ENCODE data around the gene MTG1.

MTG1 gene

DNA sequence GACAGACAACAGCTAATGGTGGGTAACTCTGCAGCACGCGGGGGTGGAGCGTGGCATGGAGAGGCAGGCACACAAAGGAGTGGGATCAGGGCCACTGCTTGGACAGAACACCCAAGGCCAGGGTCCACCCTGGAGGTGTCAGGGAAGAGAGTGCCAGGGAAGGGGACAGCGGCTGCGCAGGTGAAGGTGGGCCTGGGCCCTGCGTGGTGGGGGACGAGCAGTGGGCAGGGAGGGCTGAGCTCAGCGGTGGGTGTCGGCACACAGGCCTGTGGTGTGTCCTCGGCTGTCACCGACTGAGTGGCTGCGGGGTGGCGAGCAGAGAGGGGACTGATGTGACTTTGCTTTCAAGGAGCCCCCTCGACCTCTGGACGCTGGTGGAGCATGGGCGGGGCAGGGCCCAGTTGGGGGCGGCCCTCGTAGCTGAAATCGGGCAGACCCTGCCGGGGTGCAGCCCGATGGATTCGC, 51.3 kb downstream of the MTG1 start:
- Histone ChIP-seq H3K9me3 (ENCODE audit: control insufficient read depth, low read length) (no peaks in the 10 kb centered on the region), H3K36me3 (ENCODE audit: control insufficient read depth, insufficient read depth, low read length) (no peaks in the 10 kb centered on the region), H2AFZ (no peak overlapping the region), H3K27ac (no peak overlapping the region), H3K4me3 (ENCODE audit: low read depth, low read length) (no peak overlapping the region), H3K27me3 (ENCODE audit: control insufficient read depth, insufficient read depth, low read length) (no peaks in the 10 kb centered on the region), H3K79me2 (no peaks in the 10 kb centered on the region), H3K4me1 (no peaks in the 10 kb centered on the region), H3K4me2 (ENCODE audit: low read length) (no peak overlapping the region), H3K9ac (no peak overlapping the region)
- TF ChIP-seq, protein P1, sequence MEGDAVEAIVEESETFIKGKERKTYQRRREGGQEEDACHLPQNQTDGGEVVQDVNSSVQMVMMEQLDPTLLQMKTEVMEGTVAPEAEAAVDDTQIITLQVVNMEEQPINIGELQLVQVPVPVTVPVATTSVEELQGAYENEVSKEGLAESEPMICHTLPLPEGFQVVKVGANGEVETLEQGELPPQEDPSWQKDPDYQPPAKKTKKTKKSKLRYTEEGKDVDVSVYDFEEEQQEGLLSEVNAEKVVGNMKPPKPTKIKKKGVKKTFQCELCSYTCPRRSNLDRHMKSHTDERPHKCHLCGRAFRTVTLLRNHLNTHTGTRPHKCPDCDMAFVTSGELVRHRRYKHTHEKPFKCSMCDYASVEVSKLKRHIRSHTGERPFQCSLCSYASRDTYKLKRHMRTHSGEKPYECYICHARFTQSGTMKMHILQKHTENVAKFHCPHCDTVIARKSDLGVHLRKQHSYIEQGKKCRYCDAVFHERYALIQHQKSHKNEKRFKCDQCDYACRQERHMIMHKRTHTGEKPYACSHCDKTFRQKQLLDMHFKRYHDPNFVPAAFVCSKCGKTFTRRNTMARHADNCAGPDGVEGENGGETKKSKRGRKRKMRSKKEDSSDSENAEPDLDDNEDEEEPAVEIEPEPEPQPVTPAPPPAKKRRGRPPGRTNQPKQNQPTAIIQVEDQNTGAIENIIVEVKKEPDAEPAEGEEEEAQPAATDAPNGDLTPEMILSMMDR (IDR thresholded peaks at IDR 0.05) = no peak

DNA sequence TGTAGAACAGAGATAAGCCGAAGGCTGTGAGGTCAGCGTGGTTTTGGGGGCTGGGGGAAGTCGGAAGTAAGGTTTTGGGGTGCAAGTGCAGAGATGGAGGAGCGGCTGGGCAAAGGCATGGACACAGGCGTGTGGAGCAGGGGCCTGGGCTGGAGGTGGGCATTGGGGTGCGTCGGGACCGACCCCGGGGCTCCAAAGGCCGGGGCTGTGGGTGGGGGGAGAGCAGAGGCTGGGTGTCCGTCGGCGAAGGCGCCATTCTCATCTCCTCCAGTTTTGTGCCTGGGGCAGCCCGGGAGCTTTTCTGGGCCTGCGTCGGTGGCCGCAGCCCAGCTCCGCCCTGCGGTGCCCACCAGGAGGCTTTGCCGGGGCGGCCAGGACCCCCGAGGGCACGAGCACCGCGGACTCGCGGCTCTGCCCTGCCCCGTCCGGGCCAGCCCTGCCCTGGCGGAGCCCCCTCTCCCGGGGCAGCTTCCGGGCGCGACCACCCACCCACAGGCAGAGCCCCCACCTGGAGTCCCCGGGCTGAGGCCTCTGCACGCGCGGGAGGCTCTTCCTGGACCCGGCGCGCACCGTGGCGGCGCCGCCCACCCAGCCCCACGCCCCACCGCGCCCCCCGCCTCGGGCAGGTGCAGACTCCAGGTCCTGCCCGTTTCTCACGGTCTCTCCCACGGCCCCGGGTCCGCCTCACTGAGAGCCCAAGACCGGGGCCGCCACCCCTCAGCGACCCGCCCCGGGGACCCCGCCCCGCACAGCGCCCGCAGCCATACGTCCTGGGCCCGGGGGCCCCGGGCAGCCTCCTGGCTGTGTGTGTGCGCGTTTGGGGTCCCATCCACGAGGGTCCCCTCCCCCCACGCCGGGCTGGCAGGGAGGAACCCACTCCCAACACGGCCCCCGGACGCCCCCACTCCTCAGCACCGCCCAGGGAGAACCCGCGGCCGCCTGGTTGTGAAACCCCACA, 52.1 kb downstream of the MTG1 start:
- Histone ChIP-seq H3K27me3 (ENCODE audit: control insufficient read depth, insufficient read depth, low read length) (no peaks in the 10 kb centered on the region), H3K27ac (no peak overlapping the region), H3K4me3 (ENCODE audit: low read depth, low read length) (no peak overlapping the region), H3K36me3 (ENCODE audit: control insufficient read depth, insufficient read depth, low read length) (no peaks in the 10 kb centered on the region), H3K4me2 (ENCODE audit: low read length) (no peak overlapping the region), H2AFZ (no peak overlapping the region), H3K79me2 (no peaks in the 10 kb centered on the region), H3K9ac (no peak overlapping the region), H3K9me3 (ENCODE audit: control insufficient read depth, low read length) (no peaks in the 10 kb centered on the region), H3K4me1 (no peaks in the 10 kb centered on the region)
- TF ChIP-seq, protein P1 (IDR thresholded peaks at IDR 0.05) = no peak

DNA sequence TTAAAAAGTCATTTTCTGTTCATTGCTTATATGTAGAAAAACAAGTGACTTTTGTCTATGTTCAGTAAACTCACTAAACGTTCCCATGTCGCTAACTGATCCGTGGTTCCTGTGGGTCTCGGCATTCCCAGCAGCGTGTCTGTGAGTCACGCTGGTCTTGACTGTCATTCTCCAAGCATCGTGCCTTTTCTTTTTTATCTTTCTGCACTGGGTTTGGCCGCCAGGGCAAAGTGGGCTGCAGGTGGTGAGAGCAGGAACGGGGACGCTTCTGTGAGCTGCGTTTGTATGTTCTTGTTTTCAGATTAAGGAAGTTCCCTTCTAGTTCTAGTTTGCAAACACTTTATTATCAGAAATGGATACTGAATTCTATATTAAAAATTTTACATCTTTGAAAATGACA, 53.0 kb downstream of the MTG1 start:
- H3K9me3 ChIP-seq (ENCODE audit: control insufficient read depth, low read length) = no peaks in the 10 kb centered on the region
- no peak overlapping the region for H2AFZ ChIP-seq

DNA sequence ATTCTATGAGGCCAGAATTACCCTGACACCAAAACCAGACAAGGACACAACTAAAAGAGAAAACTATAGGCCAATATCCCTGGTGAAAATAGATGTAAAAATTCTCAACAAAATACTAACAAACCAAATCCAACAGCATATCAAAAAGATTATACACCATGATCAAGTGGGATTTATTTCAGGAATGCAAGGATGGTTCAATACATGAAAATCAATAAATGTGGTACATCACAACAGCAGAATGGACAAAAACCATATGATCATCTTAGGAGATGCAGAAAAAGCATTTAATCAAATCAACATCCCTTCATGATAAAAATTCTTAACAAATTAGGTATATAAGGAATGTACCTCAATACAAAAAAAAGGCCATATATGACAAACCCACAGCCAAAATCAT, 54.2 kb downstream of the MTG1 start:
- TF ChIP-seq, protein P1 (IDR thresholded peaks at IDR 0.05) = no peak
- no peaks in the 10 kb centered on the region for H3K79me2 ChIP-seq
- H2AFZ ChIP-seq = no peak overlapping the region

More for the DNA sequence above, 53.0 kb downstream of the MTG1 start:
- Histone ChIP-seq H3K79me2 (no peaks in the 10 kb centered on the region), H3K27ac (no peak overlapping the region), H3K36me3 (ENCODE audit: control insufficient read depth, insufficient read depth, low read length) (no peaks in the 10 kb centered on the region), H3K4me2 (ENCODE audit: low read length) (no peak overlapping the region), H3K9ac (no peak overlapping the region), H3K4me3 (ENCODE audit: low read depth, low read length) (no peak overlapping the region), H3K27me3 (ENCODE audit: control insufficient read depth, insufficient read depth, low read length) (no peaks in the 10 kb centered on the region), H3K4me1 (no peaks in the 10 kb centered on the region)
- TF ChIP-seq, protein P1 (IDR thresholded peaks at IDR 0.05) = no peak

More for the DNA sequence above, 54.2 kb downstream of the MTG1 start:
- no peak overlapping the region for H3K9ac ChIP-seq
- no peaks in the 10 kb centered on the region for H3K9me3 ChIP-seq (ENCODE audit: control insufficient read depth, low read length)
- H3K4me2 ChIP-seq (ENCODE audit: low read length) = no peak overlapping the region
- H3K27me3 ChIP-seq (ENCODE audit: control insufficient read depth, insufficient read depth, low read length) = no peaks in the 10 kb centered on the region
- no peaks in the 10 kb centered on the region for H3K4me1 ChIP-seq
- H3K4me3 ChIP-seq (ENCODE audit: low read depth, low read length) = no peak overlapping the region
- H3K36me3 ChIP-seq (ENCODE audit: control insufficient read depth, insufficient read depth, low read length) = no peaks in the 10 kb centered on the region
- no peak overlapping the region for H3K27ac ChIP-seq

Data from parathyroid adenoma (tissue), 2 donors.